ENCODE results near the gene ADGRE2.

Gene ADGRE2

GRCh38 chr19:14722127-14722526 lies 56.2 kb downstream of the ADGRE2 start:
- no peak overlapping the region for H3K4me3 Mint-ChIP-seq

GRCh38 chr19:14719162-14719561 lies 59.2 kb downstream of the ADGRE2 start:
- Mint-ChIP-seq H3K27ac (no peak overlapping the region), H3K27me3 (ENCODE audit: low read depth) (no peaks in the 10 kb centered on the region), H3K9me3 (peaks cover 88% of the 10 kb centered on the region), H3K4me1 (no peaks in the 10 kb centered on the region), H3K36me3 (ENCODE audit: low read depth) (peaks cover 100% of the 10 kb centered on the region), H3K4me3 (no peak overlapping the region)
- TF ChIP-seq CTCF (IDR thresholded peaks at IDR 0.05; ENCODE audit: unreplicated experiment in 3 of 3) = no peak

More at GRCh38 chr19:14722127-14722526, 56.2 kb downstream of the ADGRE2 start:
- no peaks in the 10 kb centered on the region for H3K27me3 Mint-ChIP-seq (ENCODE audit: low read depth)
- TF ChIP-seq CTCF (IDR thresholded peaks at IDR 0.05; ENCODE audit: unreplicated experiment in 3 of 3) = no peak
- H3K36me3 Mint-ChIP-seq (ENCODE audit: low read depth) = peaks cover 81% of the 10 kb centered on the region
- H3K27ac Mint-ChIP-seq = no peak overlapping the region
- H3K4me1 Mint-ChIP-seq = no peaks in the 10 kb centered on the region
- H3K9me3 Mint-ChIP-seq = peaks cover 80% of the 10 kb centered on the region

- no peak for TF ChIP-seq CTCF (IDR thresholded peaks at IDR 0.05; ENCODE audit: unreplicated experiment in 3 of 3)
- H3K27me3 Mint-ChIP-seq (ENCODE audit: low read depth) = no peaks in the 10 kb centered on the region
- no peak overlapping the region for H3K27ac Mint-ChIP-seq
- H3K9me3 Mint-ChIP-seq = peaks cover 87% of the 10 kb centered on the region
- H3K36me3 Mint-ChIP-seq (ENCODE audit: low read depth) = peaks cover 100% of the 10 kb centered on the region
- no peak overlapping the region for H3K4me3 Mint-ChIP-seq
- no peaks in the 10 kb centered on the region for H3K4me1 Mint-ChIP-seq
Measured at GRCh38 chr19:14718522-14719116, 59.7 kb downstream of the ADGRE2 start.

- Mint-ChIP-seq H3K4me3 (no peak overlapping the region), H3K27ac (no peak overlapping the region), H3K27me3 (ENCODE audit: low read depth) (peaks cover 3% of the 10 kb centered on the region), H3K4me1 (no peaks in the 10 kb centered on the region), H3K9me3 (peaks cover 81% of the 10 kb centered on the region), H3K36me3 (ENCODE audit: low read depth) (peaks cover 99% of the 10 kb centered on the region)
- no peak for TF ChIP-seq CTCF (IDR thresholded peaks at IDR 0.05; ENCODE audit: unreplicated experiment in 3 of 3)
Measured at GRCh38 chr19:14715841-14716240, 62.5 kb downstream of the ADGRE2 start.

- Mint-ChIP-seq H3K27me3 (ENCODE audit: low read depth) (no peaks in the 10 kb centered on the region), H3K4me3 (no peak overlapping the region), H3K36me3 (ENCODE audit: low read depth) (peaks cover 90% of the 10 kb centered on the region), H3K9me3 (peaks cover 23% of the 10 kb centered on the region), H3K27ac (no peak overlapping the region), H3K4me1 (no peaks in the 10 kb centered on the region)
- TF ChIP-seq CTCF (IDR thresholded peaks at IDR 0.05; ENCODE audit: unreplicated experiment in 3 of 3) = no peak
Measured at GRCh38 chr19:14704450-14704849, 73.9 kb downstream of the ADGRE2 start.

GRCh38 chr19:14703833-14704232 lies 74.5 kb downstream of the ADGRE2 start:
- Mint-ChIP-seq H3K27me3 (ENCODE audit: low read depth) (no peaks in the 10 kb centered on the region), H3K4me1 (no peaks in the 10 kb centered on the region), H3K36me3 (ENCODE audit: low read depth) (peaks cover 89% of the 10 kb centered on the region), H3K27ac (no peak overlapping the region), H3K4me3 (no peak overlapping the region), H3K9me3 (peaks cover 17% of the 10 kb centered on the region)
- no peak for TF ChIP-seq CTCF (IDR thresholded peaks at IDR 0.05; ENCODE audit: unreplicated experiment in 3 of 3)

All from nephron (organoid).